ENCODE data around the gene YOD1.

DNA sequence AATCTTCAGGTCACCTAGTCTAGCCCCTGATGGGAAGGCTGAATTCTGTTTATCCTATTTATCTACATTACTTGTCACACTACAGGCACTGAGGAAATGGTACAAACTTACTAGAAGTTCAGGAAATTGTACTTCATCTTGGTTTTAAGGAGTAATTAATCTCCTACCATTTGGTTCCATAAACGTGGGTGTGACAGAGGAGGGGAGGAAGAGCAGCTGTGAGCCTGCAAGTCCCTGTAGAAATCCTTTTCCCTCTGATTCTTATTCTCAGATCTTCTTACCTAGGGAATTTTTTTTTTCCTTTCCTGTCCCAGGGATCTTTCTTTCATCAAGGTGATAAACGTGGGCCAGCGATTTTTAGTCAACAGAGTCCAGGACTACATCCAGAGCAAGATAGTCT lies 16.2 kb upstream of the YOD1 start:
- TF ChIP-seq, protein P1, sequence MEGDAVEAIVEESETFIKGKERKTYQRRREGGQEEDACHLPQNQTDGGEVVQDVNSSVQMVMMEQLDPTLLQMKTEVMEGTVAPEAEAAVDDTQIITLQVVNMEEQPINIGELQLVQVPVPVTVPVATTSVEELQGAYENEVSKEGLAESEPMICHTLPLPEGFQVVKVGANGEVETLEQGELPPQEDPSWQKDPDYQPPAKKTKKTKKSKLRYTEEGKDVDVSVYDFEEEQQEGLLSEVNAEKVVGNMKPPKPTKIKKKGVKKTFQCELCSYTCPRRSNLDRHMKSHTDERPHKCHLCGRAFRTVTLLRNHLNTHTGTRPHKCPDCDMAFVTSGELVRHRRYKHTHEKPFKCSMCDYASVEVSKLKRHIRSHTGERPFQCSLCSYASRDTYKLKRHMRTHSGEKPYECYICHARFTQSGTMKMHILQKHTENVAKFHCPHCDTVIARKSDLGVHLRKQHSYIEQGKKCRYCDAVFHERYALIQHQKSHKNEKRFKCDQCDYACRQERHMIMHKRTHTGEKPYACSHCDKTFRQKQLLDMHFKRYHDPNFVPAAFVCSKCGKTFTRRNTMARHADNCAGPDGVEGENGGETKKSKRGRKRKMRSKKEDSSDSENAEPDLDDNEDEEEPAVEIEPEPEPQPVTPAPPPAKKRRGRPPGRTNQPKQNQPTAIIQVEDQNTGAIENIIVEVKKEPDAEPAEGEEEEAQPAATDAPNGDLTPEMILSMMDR (IDR thresholded peaks at IDR 0.05; ENCODE audit: low read depth, low read length, poor library complexity, severe bottlenecking): no peak
- TF ChIP-seq EZH2phosphoT487 (IDR thresholded peaks at IDR 0.05; ENCODE audit: borderline replicate concordance, low read length): no peak

All from DOHH2 (cell line).